ENCODE measurements around the gene ATF5. TPM values are rescaled to one million over a fixed set of nuclear protein-coding genes. Genes with fewer than 3 reads are reported as not detected.

ATF5 gene
- total and polyA plus RNA-seq, 2 of the 8 experiments (the other 6 are each of a cell fraction or from before 2014, with no cell fraction given) = 6.2 to 13.1 TPM

DNA sequence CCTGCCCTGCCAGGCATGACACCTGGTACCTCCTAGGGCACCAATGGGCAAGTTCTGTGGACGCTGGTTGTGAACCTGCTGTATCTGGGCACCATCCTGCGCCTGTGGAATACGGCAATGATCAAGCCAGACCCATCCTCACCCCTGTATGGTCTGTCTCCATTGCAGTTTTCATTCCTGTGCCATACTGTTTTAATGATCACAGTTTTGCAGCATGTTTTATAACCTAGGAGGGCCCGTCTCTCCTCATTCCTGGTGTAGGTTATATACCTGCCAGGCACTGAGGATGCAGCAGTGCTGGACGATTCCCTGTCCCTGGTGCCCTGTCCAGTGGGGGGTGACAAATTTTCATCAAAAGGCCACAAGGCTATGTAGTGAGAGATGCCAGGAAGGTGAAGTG is 45.9 kb upstream of the ATF5 start:
- Histone ChIP-seq H3K23me2 (ENCODE audit: low read depth, low read length) (peaks cover 5% of the 10 kb centered on the region), H3K14ac (ENCODE audit: insufficient read length) (no peak overlapping the region), H3K79me1 (ENCODE audit: low read depth, low read length) (peaks cover 9% of the 10 kb centered on the region; the same call in 1 of the 2 replicates), H3K27me3 (replicated peaks in 1 of 4; ENCODE audit: control insufficient read depth in 3 of 4, extremely low read depth in 1 of 4, insufficient read depth in 3 of 4, low read length in 3 of 4) (no peaks in the 10 kb centered on the region), H3K23ac (ENCODE audit: insufficient read length) (no peak overlapping the region), H2BK20ac (ENCODE audit: low read length) (no peak overlapping the region), H3K4me3 (ENCODE audit: extremely low read depth in 1 of 4, insufficient read depth in 2 of 4, low read depth in 3 of 4, low read length in 4 of 4) (no peak overlapping the region), H3K4me2 (ENCODE audit: insufficient read depth in 1 of 2, low read depth in 2 of 2, low read length in 2 of 2) (no peak overlapping the region), H3K27ac (ENCODE audit: low read depth, low read length) (no peak overlapping the region), H3K79me2 (ENCODE audit: control insufficient read depth in 1 of 2, insufficient read depth in 2 of 2, low read length in 2 of 2) (peaks cover 0 to 12% of the 10 kb centered on the region in 2 experiments; a peak in 2 of 4 replicates), H2AFZ (ENCODE audit: low read length) (no peak overlapping the region), H2AK5ac (ENCODE audit: low read depth, low read length) (no peak overlapping the region), H2BK12ac (ENCODE audit: low read depth, low read length) (no peak overlapping the region), H4K8ac (ENCODE audit: extremely low read depth, insufficient read depth, low read length) (no peak overlapping the region), H4K5ac (ENCODE audit: insufficient read length, low read depth, low read length) (no peak overlapping the region), H3K9me3 (ENCODE audit: insufficient read depth in 2 of 2, low read depth in 1 of 2, low read length in 1 of 2) (no peaks in the 10 kb centered on the region), H3K36me3 (ENCODE audit: control insufficient read depth in 2 of 4, insufficient read depth in 4 of 4, low read length in 3 of 4) (peaks cover 24 to 56% (median 49%) of the 10 kb centered on the region in 4 experiments), H2BK15ac (ENCODE audit: low read length) (no peak overlapping the region), H4K20me1 (replicated peaks in 1 of 2; ENCODE audit: control insufficient read depth in 1 of 2, insufficient read depth in 2 of 2, low read length in 2 of 2) (peaks cover 10 to 21% of the 10 kb centered on the region in 2 experiments), H3K18ac (ENCODE audit: extremely low read depth, low read length) (no peak overlapping the region), H3K4me1 (replicated peaks in 1 of 4; ENCODE audit: control insufficient read depth in 3 of 4, insufficient read depth in 4 of 4, low read length in 3 of 4) (peaks cover 0 to 7% (median 4%) of the 10 kb centered on the region in 4 experiments; a peak in 6 of 7 replicates), H2BK5ac (ENCODE audit: low read depth, low read length) (no peak overlapping the region), H3K56ac (replicated peaks; ENCODE audit: insufficient read length, low read depth, low read length) (no peak overlapping the region), H3K4ac (replicated peaks; ENCODE audit: insufficient read length, low read depth, low read length) (no peak overlapping the region), H4K91ac (replicated peaks; ENCODE audit: insufficient read length, low read length) (no peak overlapping the region), H2BK120ac (replicated peaks; ENCODE audit: low read depth, low read length) (no peak overlapping the region), H3K9ac (replicated peaks in 1 of 4; ENCODE audit: extremely low read depth in 1 of 4, low read depth in 3 of 4, low read length in 3 of 4) (no peak overlapping the region)
- TF ChIP-seq BRCA1 (IDR thresholded peaks at IDR 0.05; ENCODE audit: low read depth, low read length) = no peak
- no peak for TF ChIP-seq MAX (IDR thresholded peaks at IDR 0.05)
- no peak for TF ChIP-seq SP2 (IDR thresholded peaks at IDR 0.05; ENCODE audit: low read length)
- TF ChIP-seq CBX5 (IDR thresholded peaks at IDR 0.05; ENCODE audit: low read depth, low read length) = no peak
- no peak for TF ChIP-seq NANOG (IDR thresholded peaks at IDR 0.05; ENCODE audit: insufficient read depth, low read depth, low read length, poor library complexity, severe bottlenecking)
- no peak for TF ChIP-seq BCL11A (IDR thresholded peaks at IDR 0.05; ENCODE audit: low read depth in 2 of 2, low read length in 2 of 2)
- POLR2A ChIA-PET (ENCODE audit: partially characterized antibody) = interaction anchor here (0.8 to 1.7 kb wide), 2 partner anchors 14 to 45 kb away, joined by 3 to 5 read pairs; no protein-coding TSS in a partner anchor
- no peak for DNase-seq (ENCODE audit: low read depth in 1 of 2, low spot score in 2 of 2)
- CTCF ChIA-PET (ENCODE audit: partially characterized antibody) = interaction anchor here (1.2 kb wide), 1 partner anchor 18 kb away, joined by 3 read pairs; no protein-coding TSS in a partner anchor
- no peak for FAIRE-seq
- 96% methylated on average over 5 of the region's 5 CpGs; no CpG with 5 or more reads in 1 of the 2 experiments for WGBS, 2 experiments (ENCODE audit: extremely low coverage in 1 of 2, insufficient coverage in 1 of 2, insufficient read length in 1 of 2, insufficient replicate concordance in 2 of 2, low coverage in 1 of 2, low lambda C conversion rate in 2 of 2, missing lambda C conversion rate in 1 of 2)

Measured in H1 (cell line).